Mesangial cell (primary cell): Measurements from ENCODE around the gene NIT1. TPM values are rescaled to one million over a fixed set of nuclear protein-coding genes. Genes with fewer than 3 reads are reported as not detected.

Experiments
- total RNA-seq: library from RNA; depleted of rRNA; stranded (reverse); fragments of >200 nt; gene quantifications from 2 replicates; pipeline ENCODE4 v1.2.3, GENCODE V29; 2015

NIT1 gene
- 30.5 and 31.9 TPM in 2 replicates for total RNA-seq

GRCh38 chr1:161117759-161118581 lies at the start of gene NIT1, which contains the start of gene PFDN2:
TSS of gene NIT1 (plus strand) at chr1:161118105. CDS start at chr1:161118177, 72 bp downstream.
TSS of gene PFDN2 (minus strand) at chr1:161118037. CDS start at chr1:161118026, 11 bp downstream.

GRCh38 chr1:161069731-161070270 lies 48.1 kb upstream of the NIT1 start, which contains the start of gene ARHGAP30:
TSS of gene ARHGAP30 (minus strand) at chr1:161069891. CDS start at chr1:161069624, 267 bp downstream.

GRCh38 chr1:161089251-161089924 lies 28.5 kb upstream of the NIT1 start, which contains the start of gene NECTIN4:
TSS of gene NECTIN4 (minus strand) at chr1:161089558. CDS start at chr1:161089296, 262 bp downstream.

GRCh38 chr1:161098210-161099068 lies 19.5 kb upstream of the NIT1 start, which contains the start of gene KLHDC9:
TSS of gene KLHDC9 (plus strand) at chr1:161098361. CDS start at chr1:161098536, 175 bp downstream.

GRCh38 chr1:161132410-161133219 lies 14.7 kb downstream of the NIT1 start, which contains the start of gene DEDD:
TSS of gene DEDD (minus strand) at chr1:161132667. CDS start at chr1:161124462, 8,205 bp downstream.

GRCh38 chr1:161153682-161154337 lies 35.9 kb downstream of the NIT1 start, which contains the start of gene UFC1:
TSS of gene UFC1 (plus strand) at chr1:161153978. CDS start at chr1:161153998, 20 bp downstream.

GRCh38 chr1:161159087-161159912 lies 41.4 kb downstream of the NIT1 start, which contains the start of gene USP21:
TSS of gene USP21 (plus strand) at chr1:161159500. CDS start at chr1:161160641, 1,141 bp downstream.

GRCh38 chr1:161165742-161166668 lies 48.1 kb downstream of the NIT1 start, which contains the start of gene PPOX:
TSS of gene PPOX (plus strand) at chr1:161166426. CDS start at chr1:161166848, 422 bp downstream.

Other genes starting within 250 kb of the NIT1 start
- gene ITLN1, start 232.9 kb upstream of the NIT1 start, total RNA-seq = not detected in 2 replicates
- not detected in 2 replicates for gene ITLN2, start 163.3 kb upstream of the NIT1 start, total RNA-seq
- gene F11R, start 97.0 kb upstream of the NIT1 start, total RNA-seq = 20.0 and 27.5 TPM in 2 replicates
- 43.5 and 103 TPM in 2 replicates for gene TSTD1, start 79.1 kb upstream of the NIT1 start, total RNA-seq
- gene USF1, start 72.1 kb upstream of the NIT1 start, total RNA-seq = 36.6 and 41.6 TPM in 2 replicates
- not detected in 2 replicates for gene ARHGAP30, start 48.2 kb upstream of the NIT1 start, total RNA-seq
- under 0.01 and 0.16 TPM in 2 replicates for gene NECTIN4, start 28.5 kb upstream of the NIT1 start, total RNA-seq
- 3.7 and 8.4 TPM in 2 replicates for gene KLHDC9, start 19.7 kb upstream of the NIT1 start, total RNA-seq
- 25.9 and 58.7 TPM in 2 replicates for gene PFDN2, start 68 bp upstream of the NIT1 start, total RNA-seq
- 32.1 and 41.1 TPM in 2 replicates for gene DEDD, start 14.6 kb downstream of the NIT1 start, total RNA-seq
- 65.0 and 66.7 TPM in 2 replicates for gene UFC1, start 35.9 kb downstream of the NIT1 start, total RNA-seq
- gene USP21, start 41.4 kb downstream of the NIT1 start, total RNA-seq = 14.2 and 19.6 TPM in 2 replicates
- 16.8 and 21.4 TPM in 2 replicates for gene PPOX, start 48.3 kb downstream of the NIT1 start, total RNA-seq
- gene B4GALT3, start 59.4 kb downstream of the NIT1 start, total RNA-seq = 40.9 and 46.8 TPM in 2 replicates
- gene ADAMTS4, start 80.9 kb downstream of the NIT1 start, total RNA-seq = 0.25 and 0.49 TPM in 2 replicates
- gene NDUFS2, start 84.3 kb downstream of the NIT1 start, total RNA-seq = 98.3 and 117 TPM in 2 replicates
- 1.3 TPM in 1 of 2 replicates, not detected in the other for gene FCER1G, start 97.2 kb downstream of the NIT1 start, total RNA-seq
- not detected in 2 replicates for gene APOA2, start 105.5 kb downstream of the NIT1 start, total RNA-seq
- 9.3 and 10.0 TPM in 2 replicates for gene TOMM40L, start 108.0 kb downstream of the NIT1 start, total RNA-seq
- gene NR1I3, start 120.1 kb downstream of the NIT1 start, total RNA-seq = not detected in 2 replicates
- gene PCP4L1, start 140.6 kb downstream of the NIT1 start, total RNA-seq = not detected in 2 replicates
- gene MPZ, start 191.9 kb downstream of the NIT1 start, total RNA-seq = 0.38 and 0.49 TPM in 2 replicates
- gene SDHC, start 196.3 kb downstream of the NIT1 start, total RNA-seq = 37.8 and 73.1 TPM in 2 replicates
- not detected in 2 replicates for gene CFAP126, start 249.8 kb downstream of the NIT1 start, total RNA-seq